NCI-H446 (cell line): ENCODE measurements around the gene BNIP3.

Experiments used
- DNase-seq, 2 experiments: peaks; one replicate each; lab custom pipeline; 2025; lab: John Stamatoyannopoulos, UW

The BNIP3 gene

GRCh38 chr10:131978366-131978765 is 3.4 kb downstream of the BNIP3 start:
- DNase-seq = no peak

- no peak for DNase-seq
Measured at GRCh38 chr10:131977323-131978096, 4.2 kb downstream of the BNIP3 start.

GRCh38 chr10:131975796-131976195 is 5.9 kb downstream of the BNIP3 start:
- no peak for DNase-seq

GRCh38 chr10:131975003-131975402 is 6.7 kb downstream of the BNIP3 start:
- DNase-seq = no peak

GRCh38 chr10:131974034-131974817 is 7.5 kb downstream of the BNIP3 start:
- no peak for DNase-seq

- DNase-seq = no peak
Measured at GRCh38 chr10:131973160-131973951, 8.4 kb downstream of the BNIP3 start.

- DNase-seq = no peak
Measured at GRCh38 chr10:131972474-131973071, 9.2 kb downstream of the BNIP3 start.

- DNase-seq = no peak
Measured at GRCh38 chr10:131971591-131971990, 10.1 kb downstream of the BNIP3 start.

GRCh38 chr10:131970946-131971345 is 10.8 kb downstream of the BNIP3 start:
- DNase-seq = no peak

GRCh38 chr10:131968949-131969348 is 12.8 kb downstream of the BNIP3 start:
- DNase-seq = no peak

GRCh38 chr10:131964298-131964697 is 17.4 kb downstream of the BNIP3 start:
- DNase-seq = no peak

GRCh38 chr10:131963811-131964210 is 17.9 kb downstream of the BNIP3 start:
- no peak for DNase-seq

- DNase-seq = no peak
Measured at GRCh38 chr10:131963350-131963749, 18.4 kb downstream of the BNIP3 start.

- peak in 1 of 2 experiments; percentile 51 for DNase-seq
Measured at GRCh38 chr10:131961777-131962662, 19.7 kb downstream of the BNIP3 start.

GRCh38 chr10:131961047-131961776 is 20.5 kb downstream of the BNIP3 start:
- DNase-seq = no peak

GRCh38 chr10:131960631-131961046 is 21.1 kb downstream of the BNIP3 start:
- DNase-seq = no peak

- DNase-seq = no peak
Measured at GRCh38 chr10:131959841-131960240, 21.9 kb downstream of the BNIP3 start.

- DNase-seq = no peak
Measured at GRCh38 chr10:131955591-131956340, 26.0 kb downstream of the BNIP3 start.

- DNase-seq = no peak
Measured at GRCh38 chr10:131954356-131954965, 27.3 kb downstream of the BNIP3 start.
